HepG2 (cell line): ENCODE results near the gene CEP19. TPM values are rescaled to one million over a fixed set of nuclear protein-coding genes. Genes with fewer than 3 reads are reported as not detected.
"Not testable (repeated sequence)": the region's sequence is repeated elsewhere in the genome, so short reads cannot be mapped to it uniquely, and the experiment has no call there.

Experiments
- ATAC-seq: fragments of 200-7000 bp; cut with Tn5 transposase; 3 replicates; pipeline ENCODE4 v1.9.1; 2020; ENCODE audit warnings: mild to moderate bottlenecking, moderate library complexity
- BruUV-seq: library from RNA; stranded (reverse); fragments of 400-500 nt; replicated peaks from 2 replicates; lab custom pipeline; 2021; lab: Mats Ljungman, UMichigan
- CTCF ChIA-PET: fragments of 300-600 bp; formaldehyde crosslinking; extraction: SDS; loops from one replicate; lab custom pipeline; 2021; ENCODE audit warnings: low total read pairs, inconsistent platforms, low intra/inter-chr PET ratio; lab: Yijun Ruan, JAX
- POLR2A ChIA-PET: fragments of 350-600 bp; sonication (Branson Sonifier 250); formaldehyde crosslinking; loops from one replicate; lab custom pipeline; 2020; ENCODE audit warnings: antibody characterized with exemption, inconsistent platforms; lab: Yijun Ruan, JAX
- DNase-seq: peaks from one replicate; pipeline ENCODE4 v3.0.0-alpha.2; 2015; ENCODE audit warnings: low spot score
- FAIRE-seq: peaks from 3 replicates; lab custom pipeline; 2011; peaks lifted over from hg19 to GRCh38; lab: Jason Lieb, UNC
- H2AFZ ChIP-seq: one replicate; pipeline ENCODE4 v1.6.1; 2011; ENCODE audit warnings: low read length, inconsistent platforms
- H3K27ac ChIP-seq: fragments of 300-600 bp; 3 replicates; pipeline ENCODE4 v1.8.0; 2011; ENCODE audit warnings: mixed run types, mild to moderate bottlenecking, mixed read lengths, low read length, inconsistent platforms; ENCODE audit not compliant: insufficient read depth; ENCODE audit errors: extremely low read length
- H3K27me3 ChIP-seq, 2 experiments: fragments of 200-600 bp in 1 of 2; 2 replicates in 1 of 2; 3 replicates in 1 of 2; pipeline versions ENCODE4 v1.6.0 to v1.8.0; 2011; ENCODE audit warnings: low read length in 2 of 2, mild to moderate bottlenecking in 2 of 2, moderate library complexity in 2 of 2, inconsistent platforms in 1 of 2; ENCODE audit not compliant: insufficient read depth in 2 of 2, control insufficient read depth in 1 of 2
- H3K36me3 ChIP-seq, 2 experiments: fragments of 200-600 bp in 1 of 2; replicated peaks in 1 of 2; 2 replicates in 1 of 2; 3 replicates in 1 of 2; pipeline versions ENCODE4 v1.5.1 to v1.8.0; 2011; ENCODE audit warnings: low read length in 2 of 2, inconsistent platforms in 1 of 2; ENCODE audit not compliant: insufficient read depth in 2 of 2, control insufficient read depth in 1 of 2
- H3K4me1 ChIP-seq: 2 replicates; pipeline ENCODE4 v1.5.1; 2012; ENCODE audit warnings: low read length, inconsistent platforms; ENCODE audit not compliant: insufficient read depth
- H3K4me2 ChIP-seq: 2 replicates; pipeline ENCODE4 v1.6.0; 2011; ENCODE audit warnings: low read depth, low read length, inconsistent platforms
- H3K4me3 ChIP-seq, 3 experiments: fragments of 200-600 bp in 1 of 3; sonication (generic), shearing (Covaris generic) in 1 of 3; replicated peaks in 1 of 3; 2 replicates each; pipeline ENCODE4 v1.5.1; 2011 to 2016; ENCODE audit warnings: low read length in 3 of 3, inconsistent platforms in 2 of 3, low read depth in 2 of 3, mild to moderate bottlenecking in 2 of 3, control low read depth in 1 of 3, mixed read lengths in 1 of 3; ENCODE audit not compliant: insufficient read depth in 1 of 3
- H3K79me2 ChIP-seq: one replicate; pipeline ENCODE4 v1.6.1; 2011; ENCODE audit warnings: low read length, inconsistent platforms; ENCODE audit not compliant: insufficient read depth
- H3K9ac ChIP-seq: 2 replicates; pipeline ENCODE4 v1.6.0; 2011; ENCODE audit warnings: mild to moderate bottlenecking, low read depth, low read length, inconsistent platforms; ENCODE audit not compliant: insufficient read depth
- H3K9me3 ChIP-seq: 2 replicates; pipeline ENCODE4 v1.5.1; 2012; ENCODE audit warnings: mild to moderate bottlenecking, low read length
- H4K20me1 ChIP-seq: 2 replicates; pipeline ENCODE4 v1.6.0; 2011; ENCODE audit warnings: inconsistent platforms, mild to moderate bottlenecking, low read length, moderate library complexity; ENCODE audit not compliant: insufficient read depth
- CAMTA2 ChIP-seq: sonication (generic); formaldehyde crosslinking; IDR thresholded peaks from 2 replicates; pipeline ENCODE4 v1.4.0; 2020; ENCODE audit warnings: mild to moderate bottlenecking, missing genetic modification reagents, borderline replicate concordance
- E2F5 ChIP-seq: sonication (generic); formaldehyde crosslinking; conservative IDR thresholded peaks from 2 replicates; pipeline ENCODE4 v1.4.0; 2020; ENCODE audit warnings: missing genetic modification reagents
- ZNF577 ChIP-seq: sonication (generic); formaldehyde crosslinking; IDR thresholded peaks from 2 replicates; pipeline ENCODE4 v1.4.0; 2020; ENCODE audit warnings: mild to moderate bottlenecking, low read depth, missing genetic modification reagents, borderline replicate concordance
- ZNF746 ChIP-seq: sonication (generic); formaldehyde crosslinking; IDR thresholded peaks from 2 replicates; pipeline ENCODE4 v1.8.0; 2022; ENCODE audit warnings: mild to moderate bottlenecking, missing genetic modification reagents
- ZNF770 ChIP-seq: sonication (generic); formaldehyde crosslinking; IDR thresholded peaks from 2 replicates; pipeline ENCODE4 v1.5.0; 2020; ENCODE audit warnings: mild to moderate bottlenecking, missing genetic modification reagents
- WGBS: methylation state at CpG from one replicate; pipeline ENCODE4 v1.1.6; 2017; ENCODE audit warnings: low lambda C conversion rate; 5-methylcytosine and 5-hydroxymethylcytosine counted together
- in situ Hi-C: cut with HindIII; loops from 2 replicates; pipeline ENCODE4 v1.10.0; 2017; ENCODE audit warnings: low pct_unique_long_range_greater_than_20kb; ENCODE audit not compliant: extremely low pct_ligation_motif_present
- intact Hi-C: fragments of 100-400 bp; cut with micrococcal nuclease; formaldehyde crosslinking; loops from one replicate; pipeline ENCODE4 v1.10.0; 2022; ENCODE audit not compliant: unreplicated experiment
- polyA plus RNA-seq, 8 experiments: library from polyadenylated mRNA; depleted of rRNA in 3 of 8; stranded (reverse) in 7 of 8; unstranded in 1 of 8; fragments of >200 nt; fragmentation: Illumina TruSeq in 4 of 8; extraction: Trizol in 4 of 8; gene quantifications; 2 replicates each; pipeline versions ENCODE4 v1.2.1 to v1.2.3, GENCODE V29; 2011 to 2016; ENCODE audit warnings: low read depth in 4 of 8, missing spikeins in 1 of 8, mixed read lengths in 1 of 8; ENCODE audit not compliant: insufficient read depth in 1 of 8
- total RNA-seq, 5 experiments: library from RNA; depleted of rRNA; stranded (reverse); fragments of >200 nt; fragmentation: Illumina TruSeq; extraction: Trizol; gene quantifications; 2 replicates each; pipeline ENCODE4 v1.2.3, GENCODE V29; 2016; ENCODE audit warnings: low read depth in 1 of 5

The CEP19 gene
- total and polyA plus RNA-seq, 2 of the 13 experiments (the other 11 are each of a cell fraction or from before 2014, with no cell fraction given) = 0.48 to 1.2 TPM

- TF ChIP-seq ZNF746 (CRISPR knock-in tag) (no peak), CAMTA2 (CRISPR knock-in tag) (no peak), E2F5 (CRISPR knock-in tag) (no peak), ZNF577 (no peak)
Observed at GRCh38 chr3:196749125-196749524, 37.1 kb upstream of the CEP19 start (continued).

- H3K79me2 ChIP-seq = peaks cover 79% of the 10 kb centered on the region
- POLR2A ChIA-PET = not testable (repeated sequence)
Observed at GRCh38 chr3:196743569-196743968, 31.5 kb upstream of the CEP19 start.

More at GRCh38 chr3:196743569-196743968, 31.5 kb upstream of the CEP19 start:
- H3K27ac ChIP-seq, ATAC-seq, H2AFZ ChIP-seq, H3K9ac ChIP-seq, H3K9me3 ChIP-seq, CTCF ChIA-PET, DNase-seq, H3K4me3 ChIP-seq, H3K36me3 ChIP-seq, in situ Hi-C loops, BruUV-seq, H3K27me3 ChIP-seq, FAIRE-seq: not testable (repeated sequence)
- intact Hi-C loops = loop anchor here (5.0 kb wide), 1 partner anchor 44 kb away; no protein-coding TSS in a partner anchor
- 89% methylated on average over 10 of the region's 10 CpGs for WGBS
- Histone ChIP-seq H3K4me2 (peak overlapping the region; percentile 28; the same call in 1 of the 2 replicates), H4K20me1 (peaks cover 26% of the 10 kb centered on the region), H3K4me1 (peaks cover 36% of the 10 kb centered on the region)
- peak; percentile 81 for TF ChIP-seq ZNF770 (CRISPR knock-in tag)
